ENCODE results near the gene UGGT1.

UGGT1 gene

DNA sequence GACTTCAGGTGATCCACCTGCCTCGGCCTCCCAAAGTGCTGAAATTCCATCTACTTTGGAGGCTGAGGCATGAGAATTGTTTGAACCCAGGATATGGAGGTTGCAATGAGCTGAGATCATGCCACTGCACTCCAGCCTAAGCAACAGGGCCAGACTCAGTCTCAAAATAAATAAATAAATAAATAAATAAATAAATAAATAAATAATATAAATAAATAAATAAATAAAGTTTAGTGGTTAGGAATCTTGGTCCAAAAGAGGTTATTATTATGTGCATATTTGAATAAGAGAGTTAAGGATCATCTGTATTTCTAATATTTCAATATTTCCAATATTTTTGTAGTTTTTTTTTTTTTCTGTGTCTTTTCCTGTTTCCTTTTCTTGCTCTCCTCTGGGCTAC, 136.9 kb downstream of the UGGT1 start:
- no peak for DNase-seq

DNA sequence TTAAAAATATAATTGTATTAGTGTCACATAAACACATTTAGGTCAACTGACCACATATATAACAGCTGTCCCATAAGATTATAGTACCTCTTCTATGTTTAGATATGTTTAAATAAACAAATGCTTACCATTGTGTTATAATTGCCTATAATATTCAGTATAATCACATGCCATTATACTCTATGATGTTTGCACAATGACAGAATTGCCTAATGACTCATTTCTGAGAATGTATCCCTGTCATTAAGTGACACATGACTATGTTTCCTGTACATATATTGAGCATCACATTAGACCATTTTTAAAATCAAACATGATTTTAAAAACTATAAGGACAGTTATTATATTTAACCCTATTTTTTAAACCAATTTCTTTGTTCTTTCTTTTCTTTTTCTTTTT, 137.9 kb downstream of the UGGT1 start:
- no peak for DNase-seq

DNA sequence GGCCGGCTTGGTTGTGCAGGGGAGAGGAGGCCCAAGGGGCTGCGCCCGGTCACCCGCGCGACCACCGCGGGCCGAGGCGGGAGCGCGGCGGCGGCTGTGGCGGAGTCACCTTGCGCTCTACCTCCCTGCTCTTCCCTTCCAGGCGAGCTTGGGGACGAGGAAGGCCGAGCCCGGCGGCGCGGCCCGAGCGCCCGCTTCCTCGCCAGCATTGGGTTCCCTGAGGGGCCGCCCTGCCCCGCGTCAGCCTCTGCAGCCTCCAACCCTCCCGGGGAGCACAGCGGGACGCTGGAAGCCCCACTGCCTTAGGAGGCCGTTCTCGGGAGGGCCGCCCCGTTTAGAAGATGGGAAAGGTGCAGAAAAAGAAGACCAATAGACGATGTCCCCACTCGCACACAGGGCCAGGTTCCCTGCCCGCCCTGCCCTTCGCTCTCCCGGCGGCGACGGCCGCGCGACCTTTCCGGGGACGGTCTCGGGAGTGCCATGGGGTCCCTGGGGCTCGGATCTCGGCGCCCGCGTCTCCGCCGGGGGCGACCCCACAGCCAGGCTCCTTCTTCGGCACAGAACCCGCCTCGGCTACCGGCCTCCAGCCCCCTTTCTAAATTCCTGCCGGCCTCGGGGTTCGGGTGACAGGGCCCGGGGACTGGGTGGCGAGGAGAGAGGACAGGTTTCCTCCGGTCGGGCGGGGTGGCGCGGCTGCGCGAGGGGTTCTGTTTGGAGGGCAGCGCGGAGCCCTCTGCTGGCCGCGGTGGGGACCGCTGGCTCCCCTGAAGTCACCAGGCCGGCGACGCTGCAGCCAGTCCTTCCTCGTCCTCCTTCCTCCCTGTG, 142.2 kb downstream of the UGGT1 start:
- peak; percentile 67 for DNase-seq

DNA sequence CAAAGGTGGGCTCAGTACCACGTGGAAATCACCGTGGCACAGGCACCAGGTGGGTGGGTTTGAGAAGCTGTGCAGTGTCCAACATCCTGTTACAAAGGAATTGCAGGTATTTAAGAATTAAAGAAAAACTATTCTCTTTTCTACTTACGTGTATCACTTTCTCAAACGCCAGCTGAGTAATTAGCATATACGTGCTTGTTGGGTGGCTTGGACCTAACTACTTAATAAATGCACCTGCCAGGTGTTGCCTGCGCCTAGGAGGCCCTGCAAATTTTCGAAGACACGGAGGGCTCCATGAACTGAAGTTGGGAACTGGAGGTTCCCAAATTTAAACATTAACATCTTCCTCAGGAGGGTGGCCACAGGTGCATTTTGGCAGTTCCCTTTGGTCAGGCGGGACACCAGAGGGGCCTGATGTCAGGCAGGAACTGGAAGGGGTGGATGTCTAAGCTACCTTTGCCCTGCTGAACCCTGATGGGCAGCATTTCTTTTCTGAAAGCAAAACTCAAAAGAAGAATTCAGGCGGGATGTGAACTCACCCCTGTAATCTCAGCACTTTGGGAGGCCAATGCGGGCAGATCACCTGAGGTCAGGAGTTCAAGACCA, 142.9 kb downstream of the UGGT1 start:
- DNase-seq = no peak

DNA sequence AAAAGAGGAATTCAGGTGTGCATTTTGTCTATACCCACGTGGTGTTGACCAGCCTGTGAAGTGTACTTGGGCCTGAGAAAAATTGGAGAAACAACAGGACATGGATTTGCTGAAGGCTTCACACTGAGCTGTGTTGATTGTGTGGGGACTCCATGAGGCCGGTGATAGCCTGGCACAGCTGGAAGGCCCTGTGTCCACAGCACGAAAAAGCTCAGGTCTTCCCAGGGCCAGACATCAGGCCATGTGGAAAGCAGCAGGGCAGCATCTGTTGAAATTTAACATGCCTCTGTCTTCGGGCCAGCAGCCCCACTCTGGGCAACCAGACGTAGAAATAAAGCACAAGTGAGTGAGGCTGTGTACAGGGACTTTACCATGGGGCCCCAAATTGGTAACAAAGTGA, 143.6 kb downstream of the UGGT1 start:
- DNase-seq = no peak

DNA sequence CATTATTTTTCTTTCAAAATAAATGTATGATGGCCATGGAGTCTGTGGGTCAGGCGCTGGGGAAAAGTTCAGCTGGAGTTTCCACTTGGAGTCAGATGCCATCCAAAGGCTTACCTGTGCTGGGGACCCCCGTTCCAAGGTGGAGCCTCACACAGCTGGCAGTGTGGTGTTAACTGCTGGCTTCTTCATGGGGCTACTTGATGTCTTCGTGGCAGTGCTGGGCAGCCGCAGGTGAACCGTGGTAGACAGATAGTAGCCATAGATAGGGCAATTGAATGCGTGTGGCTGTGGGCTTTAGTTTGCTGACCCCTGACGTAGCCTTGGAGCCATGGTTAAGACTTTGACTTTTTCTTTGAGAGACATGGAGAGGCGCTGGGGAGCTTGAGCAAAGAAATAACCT, 144.6 kb downstream of the UGGT1 start:
- no peak for DNase-seq

DNA sequence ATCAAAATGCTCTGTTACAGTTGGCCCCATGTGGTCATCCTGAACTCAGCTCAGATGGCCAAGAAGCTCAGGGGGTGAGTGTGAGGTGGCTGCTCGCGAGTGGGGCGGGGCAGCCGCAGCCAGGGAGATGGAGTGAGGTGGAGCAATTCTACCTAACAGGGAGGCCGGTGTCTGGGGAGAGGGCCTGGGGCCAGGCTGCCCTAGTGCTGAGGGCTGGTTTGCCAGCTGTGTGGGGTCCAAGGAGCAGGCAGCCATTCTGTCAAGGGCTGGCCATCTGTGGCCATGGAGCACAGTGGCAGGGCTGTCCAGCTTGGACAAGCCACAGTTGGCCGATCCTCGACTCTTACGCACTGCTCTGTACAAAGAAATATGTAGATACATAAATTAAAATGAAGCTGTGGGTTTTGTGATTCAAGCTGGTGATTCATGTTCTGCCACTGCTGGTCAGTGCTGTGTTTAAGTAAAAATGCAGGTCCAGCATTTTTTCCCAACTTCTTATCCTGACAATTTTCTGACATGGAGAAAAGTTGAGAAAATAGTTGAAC, 145.6 kb downstream of the UGGT1 start:
- no peak for DNase-seq

DNA sequence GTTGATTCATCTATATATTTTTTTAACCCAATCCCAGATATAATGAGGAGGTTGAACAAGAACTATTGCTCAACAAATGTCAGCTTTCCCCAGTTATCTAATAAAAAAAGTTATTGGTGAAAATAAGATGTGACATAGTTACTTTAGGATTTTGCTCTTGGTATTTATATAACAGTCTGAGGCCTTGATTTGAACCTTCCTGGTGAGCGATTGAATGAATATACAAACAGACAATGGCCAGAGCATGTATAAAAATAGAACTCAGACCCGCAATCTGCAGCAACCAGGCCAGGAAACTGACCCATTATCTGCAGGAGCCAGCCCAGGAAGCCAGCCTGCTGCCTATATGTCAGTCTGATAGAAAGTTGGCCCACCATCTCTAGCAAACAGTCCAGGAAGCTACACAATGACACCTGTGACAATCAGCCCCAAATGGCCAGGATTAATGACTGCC, 146.1 kb downstream of the UGGT1 start:
- DNase-seq = no peak

DNA sequence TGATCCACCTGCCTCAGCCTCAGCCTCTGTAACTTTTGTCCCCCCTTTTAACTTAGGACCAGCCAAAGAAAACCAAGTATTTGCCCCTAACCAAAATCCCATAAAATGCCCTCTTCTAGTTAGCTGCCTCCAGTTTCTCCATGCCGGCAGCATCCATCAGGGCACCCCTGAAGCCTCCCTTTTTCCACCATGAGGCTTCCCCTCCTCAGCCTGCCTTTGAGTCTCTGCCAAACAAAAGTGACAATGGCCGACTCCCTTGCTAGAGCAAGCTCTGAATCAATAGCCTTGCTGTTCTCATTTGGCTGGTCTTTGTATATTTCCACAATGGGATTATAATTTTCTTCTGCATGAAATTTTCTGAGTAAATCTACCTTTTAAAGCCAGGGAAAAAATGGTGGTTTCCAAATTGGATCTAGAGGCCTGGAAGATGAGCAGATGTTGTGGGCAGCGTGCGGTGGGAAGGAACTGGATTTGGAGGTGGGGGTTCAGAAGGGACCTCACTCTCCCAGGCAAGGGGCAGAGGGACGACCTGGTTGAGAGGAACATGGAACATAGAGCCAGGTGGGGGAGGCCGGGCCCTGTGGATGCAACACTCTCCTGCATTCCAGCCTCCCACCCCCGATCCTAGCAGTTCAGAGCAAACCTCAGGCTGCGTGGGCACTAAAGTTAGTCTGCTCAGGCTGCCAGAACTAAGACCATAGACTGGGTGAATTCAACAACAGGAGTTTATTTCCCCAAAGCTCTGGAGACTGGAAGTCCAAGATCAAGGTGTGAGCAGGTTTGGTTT, 147.1 kb downstream of the UGGT1 start:
- no peak for DNase-seq

DNA sequence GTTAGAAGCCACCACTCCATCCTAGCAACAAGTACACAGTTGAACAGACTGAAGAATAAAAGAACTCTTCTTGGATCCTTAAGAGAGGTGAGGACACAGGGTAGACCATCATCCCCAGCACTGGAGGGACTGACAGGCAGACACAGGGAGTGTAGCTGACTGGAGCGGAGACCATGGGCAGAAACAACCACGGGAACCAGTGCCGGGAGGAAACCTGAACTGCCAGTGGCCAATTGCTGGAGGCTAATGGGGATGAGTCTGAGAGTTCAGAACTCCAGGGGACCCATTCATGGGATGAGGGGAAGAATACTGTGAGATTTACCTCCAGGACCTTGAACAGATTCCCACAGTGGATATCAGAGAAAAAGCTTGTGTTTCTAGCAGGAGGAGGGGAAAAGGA, 150.9 kb downstream of the UGGT1 start:
- DNase-seq = no peak

Data from central memory CD4-positive, alpha-beta T cell (primary cell).